ENCODE data around the gene SCAMP5.

DNA sequence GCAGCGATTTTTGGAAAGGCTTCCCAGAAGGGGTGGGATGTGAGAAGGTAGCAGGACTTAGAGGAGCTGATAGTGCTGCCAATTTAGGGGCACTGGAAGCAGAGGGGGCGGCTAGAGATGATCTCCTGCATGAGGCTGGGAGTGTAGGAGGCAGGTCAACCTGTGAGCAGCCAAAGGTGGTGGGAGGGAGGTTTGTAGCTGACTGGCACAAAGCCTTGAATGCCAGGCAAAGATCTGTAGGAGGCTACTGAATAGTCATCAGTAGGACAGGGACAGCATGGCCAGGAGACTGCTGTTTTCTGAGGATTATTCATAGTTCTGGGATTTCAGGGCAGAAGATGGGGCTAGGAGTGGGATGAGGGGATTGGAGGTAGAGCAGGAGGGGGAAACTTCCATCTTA lies 2.2 kb downstream of the SCAMP5 start:
- TF ChIP-seq, protein P1, sequence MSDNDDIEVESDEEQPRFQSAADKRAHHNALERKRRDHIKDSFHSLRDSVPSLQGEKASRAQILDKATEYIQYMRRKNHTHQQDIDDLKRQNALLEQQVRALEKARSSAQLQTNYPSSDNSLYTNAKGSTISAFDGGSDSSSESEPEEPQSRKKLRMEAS (IDR thresholded peaks at IDR 0.05): no peak
- TF ChIP-seq, protein P2, sequence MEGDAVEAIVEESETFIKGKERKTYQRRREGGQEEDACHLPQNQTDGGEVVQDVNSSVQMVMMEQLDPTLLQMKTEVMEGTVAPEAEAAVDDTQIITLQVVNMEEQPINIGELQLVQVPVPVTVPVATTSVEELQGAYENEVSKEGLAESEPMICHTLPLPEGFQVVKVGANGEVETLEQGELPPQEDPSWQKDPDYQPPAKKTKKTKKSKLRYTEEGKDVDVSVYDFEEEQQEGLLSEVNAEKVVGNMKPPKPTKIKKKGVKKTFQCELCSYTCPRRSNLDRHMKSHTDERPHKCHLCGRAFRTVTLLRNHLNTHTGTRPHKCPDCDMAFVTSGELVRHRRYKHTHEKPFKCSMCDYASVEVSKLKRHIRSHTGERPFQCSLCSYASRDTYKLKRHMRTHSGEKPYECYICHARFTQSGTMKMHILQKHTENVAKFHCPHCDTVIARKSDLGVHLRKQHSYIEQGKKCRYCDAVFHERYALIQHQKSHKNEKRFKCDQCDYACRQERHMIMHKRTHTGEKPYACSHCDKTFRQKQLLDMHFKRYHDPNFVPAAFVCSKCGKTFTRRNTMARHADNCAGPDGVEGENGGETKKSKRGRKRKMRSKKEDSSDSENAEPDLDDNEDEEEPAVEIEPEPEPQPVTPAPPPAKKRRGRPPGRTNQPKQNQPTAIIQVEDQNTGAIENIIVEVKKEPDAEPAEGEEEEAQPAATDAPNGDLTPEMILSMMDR (IDR thresholded peaks at IDR 0.05 in 2 of 3, conservative IDR thresholded peaks at IDR 0.05 in 1 of 3; ENCODE audit: borderline replicate concordance in 1 of 3, insufficient read depth in 1 of 3, low read depth in 2 of 3, low read length in 2 of 3): no peak
- no peak for TF ChIP-seq TCF7L2 (IDR thresholded peaks at IDR 0.05; ENCODE audit: borderline replicate concordance, extremely low read depth, insufficient read depth, insufficient read length)
- TF ChIP-seq SRF (IDR thresholded peaks at IDR 0.05; ENCODE audit: low read depth): no peak
- TF ChIP-seq, protein P3, sequence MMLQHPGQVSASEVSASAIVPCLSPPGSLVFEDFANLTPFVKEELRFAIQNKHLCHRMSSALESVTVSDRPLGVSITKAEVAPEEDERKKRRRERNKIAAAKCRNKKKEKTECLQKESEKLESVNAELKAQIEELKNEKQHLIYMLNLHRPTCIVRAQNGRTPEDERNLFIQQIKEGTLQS (IDR thresholded peaks at IDR 0.05): no peak
- TF ChIP-seq CEBPB (IDR thresholded peaks at IDR 0.05; ENCODE audit: low read depth): no peak
- TF ChIP-seq POLR2AphosphoS5 (IDR thresholded peaks at IDR 0.05; ENCODE audit: low read depth, low read length): no peak
- TF ChIP-seq ZNF274 (IDR thresholded peaks at IDR 0.05; ENCODE audit: low read depth, low read length): no peak
- TF ChIP-seq YY1 (IDR thresholded peaks at IDR 0.05; ENCODE audit: extremely low read depth, insufficient replicate concordance, low read depth, low read length): no peak
- TF ChIP-seq POLR2A (IDR thresholded peaks at IDR 0.05; ENCODE audit: borderline replicate concordance, extremely low read depth, insufficient read depth, insufficient read length): no peak
- TF ChIP-seq EZH2 (IDR thresholded peaks at IDR 0.05): no peak
- no peak for TF ChIP-seq EGR1 (IDR thresholded peaks at IDR 0.05; ENCODE audit: low read depth)
- no peak for TF ChIP-seq RAD21 (IDR thresholded peaks at IDR 0.05; ENCODE audit: low read depth)
